IMR-90 (cell line): ENCODE data around the gene ZNF469.

Source experiments
- POLR2A ChIP-seq: IDR thresholded peaks from 2 replicates; pipeline ENCODE4 v1.6.1; 2012; ENCODE audit warnings: mild to moderate bottlenecking, low read depth, low read length
- SMC3 ChIP-seq: fragments of 150-350 bp; IDR thresholded peaks from 2 replicates; pipeline ENCODE4 v1.6.1; 2016; ENCODE audit warnings: low read depth, mild to moderate bottlenecking, antibody characterized with exemption, low read length, moderate library complexity
- TF ChIP-seq, protein P1 (sequence below): conservative IDR thresholded peaks from 2 replicates; pipeline ENCODE4 v1.5.1; 2012; ENCODE audit warnings: mild to moderate bottlenecking, low read depth, low read length, improper control_type of control experiment

DNA sequence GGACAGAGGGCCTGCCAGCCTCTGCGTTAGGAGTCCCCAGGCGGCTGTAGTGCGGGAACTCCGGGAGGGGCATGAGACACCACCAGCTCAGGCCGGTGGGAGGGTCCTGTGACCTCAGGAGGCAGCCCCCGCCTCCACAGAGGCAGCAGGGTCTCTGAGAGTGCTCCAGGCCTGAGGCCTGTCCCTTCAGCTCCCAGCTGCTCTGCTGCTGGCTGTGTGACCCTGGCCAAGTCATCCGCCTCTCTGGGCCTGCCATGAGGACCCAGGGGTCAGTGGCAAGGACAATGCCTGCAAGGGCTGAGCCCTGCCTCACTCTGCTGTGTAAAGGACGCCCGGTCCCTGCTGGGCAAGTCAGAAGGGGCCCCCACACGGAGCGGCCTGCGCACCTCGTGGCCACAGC is 43.3 kb downstream of the ZNF469 start:
- TF ChIP-seq, protein P1, sequence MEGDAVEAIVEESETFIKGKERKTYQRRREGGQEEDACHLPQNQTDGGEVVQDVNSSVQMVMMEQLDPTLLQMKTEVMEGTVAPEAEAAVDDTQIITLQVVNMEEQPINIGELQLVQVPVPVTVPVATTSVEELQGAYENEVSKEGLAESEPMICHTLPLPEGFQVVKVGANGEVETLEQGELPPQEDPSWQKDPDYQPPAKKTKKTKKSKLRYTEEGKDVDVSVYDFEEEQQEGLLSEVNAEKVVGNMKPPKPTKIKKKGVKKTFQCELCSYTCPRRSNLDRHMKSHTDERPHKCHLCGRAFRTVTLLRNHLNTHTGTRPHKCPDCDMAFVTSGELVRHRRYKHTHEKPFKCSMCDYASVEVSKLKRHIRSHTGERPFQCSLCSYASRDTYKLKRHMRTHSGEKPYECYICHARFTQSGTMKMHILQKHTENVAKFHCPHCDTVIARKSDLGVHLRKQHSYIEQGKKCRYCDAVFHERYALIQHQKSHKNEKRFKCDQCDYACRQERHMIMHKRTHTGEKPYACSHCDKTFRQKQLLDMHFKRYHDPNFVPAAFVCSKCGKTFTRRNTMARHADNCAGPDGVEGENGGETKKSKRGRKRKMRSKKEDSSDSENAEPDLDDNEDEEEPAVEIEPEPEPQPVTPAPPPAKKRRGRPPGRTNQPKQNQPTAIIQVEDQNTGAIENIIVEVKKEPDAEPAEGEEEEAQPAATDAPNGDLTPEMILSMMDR: no peak
- no peak for TF ChIP-seq SMC3
- TF ChIP-seq POLR2A: no peak
